Measurements from ENCODE around the gene CRYGS.
"Not testable (repeated sequence)": the region's sequence is repeated elsewhere in the genome, so short reads cannot be mapped to it uniquely, and the experiment has no call there.

The CRYGS gene

GRCh38 chr3:186544281-186544680 lies at the start of gene CRYGS:
Gene CRYGS (minus strand): TSS chr3:186544380. CDS start chr3:186544326, 54 bp downstream.
- DNase-seq: no peak

DNA sequence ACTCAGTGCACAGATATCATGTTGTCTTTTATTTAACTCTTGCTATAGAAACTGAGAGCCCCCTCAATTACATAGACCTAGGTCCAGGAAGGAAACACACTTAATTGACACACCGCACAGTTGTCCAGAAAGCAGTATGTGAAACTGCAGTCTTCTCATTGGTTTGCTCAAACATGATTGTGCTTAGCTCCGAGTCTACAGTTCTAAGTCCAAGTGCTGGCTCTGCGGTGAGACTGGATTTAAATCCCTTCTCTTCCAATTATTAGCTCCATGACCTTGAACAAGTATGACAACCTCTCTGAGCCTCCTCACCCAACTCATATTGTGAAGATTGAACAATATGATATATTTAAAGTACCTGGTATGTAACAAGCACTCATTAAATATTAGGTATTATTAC lies 49.7 kb upstream of the CRYGS start:
- DNase-seq: no peak

DNA sequence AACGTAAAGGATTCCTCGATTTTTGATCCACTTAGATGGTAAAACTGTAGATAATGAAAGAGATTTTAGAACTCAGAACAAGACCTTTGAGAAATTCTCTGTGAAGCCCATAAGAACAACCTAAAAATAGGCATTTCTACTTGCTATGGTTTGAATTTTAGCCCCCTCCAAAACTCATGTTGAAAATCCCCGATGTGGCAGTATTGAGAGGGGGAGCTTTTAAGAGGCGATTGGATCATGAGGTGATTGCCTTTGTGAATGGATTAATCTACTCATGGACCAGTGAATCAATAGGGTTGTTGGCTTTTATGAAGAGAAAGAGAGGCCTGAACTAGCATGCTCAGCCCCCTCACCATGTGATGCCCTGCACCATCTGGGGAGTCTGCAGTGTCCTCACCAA lies 48.5 kb upstream of the CRYGS start:
- DNase-seq: no peak

DNA sequence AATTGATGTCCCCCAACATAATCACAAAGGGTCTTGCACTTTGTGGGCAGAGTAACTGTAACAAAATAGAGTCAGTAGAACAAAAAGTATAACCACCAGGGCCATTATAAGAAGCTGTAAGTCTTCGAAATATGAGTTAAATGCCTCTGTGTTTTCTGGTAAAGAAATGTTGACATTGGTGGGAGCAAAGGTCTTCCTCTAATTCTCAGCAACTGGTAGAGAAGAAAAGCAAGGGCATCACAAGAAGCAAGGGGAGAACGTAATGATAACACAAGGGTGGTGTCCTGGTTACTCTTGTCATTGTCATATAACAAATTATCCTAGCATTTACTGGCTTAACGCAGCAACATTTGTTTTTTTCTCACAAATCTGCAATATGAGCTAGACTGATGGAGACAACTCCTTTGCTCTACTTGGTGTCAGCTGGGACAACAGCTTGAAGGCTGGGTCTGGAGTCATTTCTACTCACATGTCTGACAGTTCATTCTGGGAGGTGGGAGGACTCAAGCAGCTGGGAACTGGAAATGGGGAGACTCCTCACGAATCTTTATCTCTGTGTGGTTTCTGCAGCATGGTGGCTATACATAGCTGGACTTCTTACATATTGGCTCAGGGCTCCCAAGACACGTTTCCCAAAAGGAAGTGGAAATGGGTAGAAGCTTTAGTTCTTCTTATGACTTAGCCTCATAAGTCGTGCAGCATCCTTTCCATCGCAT lies 46.6 kb upstream of the CRYGS start:
- no peak for DNase-seq

GRCh38 chr3:186589856-186590579 lies 45.8 kb upstream of the CRYGS start:
- no peak for DNase-seq

GRCh38 chr3:186589121-186589520 lies 44.9 kb upstream of the CRYGS start:
- no peak for DNase-seq

DNA sequence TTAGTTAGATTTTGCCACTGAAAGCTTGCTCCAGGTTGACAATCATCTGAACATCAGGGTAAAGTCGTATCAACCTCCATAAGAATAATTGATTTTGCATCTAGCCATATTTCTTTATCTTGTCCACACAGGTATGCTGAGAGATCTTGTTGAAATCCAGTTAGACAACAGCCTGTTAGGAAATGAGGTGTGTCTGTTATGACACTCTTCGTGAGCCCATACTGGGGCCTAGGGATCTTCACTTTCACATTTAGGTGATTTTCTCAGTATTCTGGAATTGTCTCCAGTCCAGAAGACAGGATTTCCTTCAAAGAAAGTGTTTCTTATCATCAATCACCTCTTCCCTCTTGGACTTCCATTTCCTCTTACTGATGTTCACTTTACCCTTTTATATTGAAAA lies 44.5 kb upstream of the CRYGS start:
- no peak for DNase-seq

DNA sequence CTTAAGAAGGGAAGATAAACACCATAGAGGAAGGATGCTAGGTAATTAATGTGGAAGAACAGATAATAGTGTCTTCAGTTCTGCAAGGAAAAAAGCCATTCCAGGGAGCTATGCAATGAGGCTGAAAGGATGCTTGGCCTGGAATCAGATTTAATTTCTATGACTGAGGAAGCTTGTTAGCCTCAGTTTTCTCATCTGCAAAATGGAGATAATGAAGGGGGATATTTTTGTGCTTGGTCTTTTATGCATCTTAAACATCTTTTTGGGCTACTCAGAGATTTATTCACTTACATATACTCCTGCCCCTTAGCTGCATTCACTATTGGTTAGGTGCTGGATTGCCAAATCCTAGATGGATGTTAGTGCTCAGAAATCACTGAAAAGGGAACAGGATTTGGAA lies 43.0 kb upstream of the CRYGS start:
- no peak for DNase-seq

DNA sequence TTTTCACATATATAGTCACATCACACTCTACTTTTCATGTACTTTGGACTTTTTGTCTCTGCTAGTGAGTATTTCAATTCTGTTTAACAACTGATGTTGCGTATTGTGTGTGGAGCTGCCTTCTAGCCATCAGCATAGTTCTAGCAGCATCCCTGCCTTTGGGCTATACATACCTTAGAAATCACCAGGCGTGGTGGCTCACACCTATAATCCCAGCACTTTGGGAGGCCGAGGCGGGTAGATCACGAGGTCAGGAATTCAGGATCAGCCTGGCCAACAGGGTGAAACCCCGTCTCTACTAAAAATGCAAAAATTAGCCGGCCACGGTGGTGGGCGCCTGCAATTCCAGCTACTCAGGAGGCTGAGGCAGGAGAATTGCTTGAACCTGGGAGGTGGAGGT lies 42.1 kb upstream of the CRYGS start:
- DNase-seq: not testable (repeated sequence)

DNA sequence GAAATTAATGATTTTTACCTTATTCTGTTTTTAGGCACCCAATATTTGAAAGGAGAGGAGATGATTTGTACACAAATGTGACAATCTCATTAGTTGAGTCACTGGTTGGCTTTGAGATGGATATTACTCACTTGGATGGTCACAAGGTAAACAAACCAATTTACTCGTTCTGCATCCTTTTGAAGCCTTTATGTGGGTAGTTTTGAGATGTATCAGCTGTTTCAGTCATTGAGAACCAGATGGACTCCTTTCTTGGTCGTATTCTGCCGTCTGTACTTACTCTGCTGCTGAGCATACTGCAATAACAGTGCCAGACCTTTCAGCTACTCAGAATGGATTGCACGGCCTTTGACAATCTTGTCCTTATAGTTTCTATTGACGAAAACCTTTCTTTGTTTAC lies 39.7 kb upstream of the CRYGS start:
- DNase-seq: no peak

- DNase-seq: no peak
Measured at GRCh38 chr3:186582541-186582940, 38.4 kb upstream of the CRYGS start.

DNA sequence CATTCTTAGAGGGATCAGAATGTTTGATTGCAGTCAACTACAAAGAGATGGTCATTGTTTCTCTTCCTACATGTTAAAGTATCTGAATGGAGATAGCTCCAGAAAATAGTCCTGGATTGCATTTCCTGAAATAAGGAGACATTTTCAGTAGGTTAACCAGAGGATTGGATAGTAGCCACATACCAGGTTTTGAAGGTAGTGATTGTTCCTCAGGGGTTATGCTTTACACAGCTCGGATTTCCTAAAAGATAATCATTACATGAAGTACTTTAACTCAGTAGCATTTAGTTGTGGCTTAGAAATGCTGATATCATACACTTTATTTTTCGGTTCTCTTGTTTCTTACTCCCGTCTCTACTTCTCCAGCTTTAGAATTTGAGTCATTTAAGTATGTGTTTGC lies 36.6 kb upstream of the CRYGS start:
- DNase-seq: no peak

- DNase-seq: no peak
Measured at GRCh38 chr3:186577521-186577920, 33.3 kb upstream of the CRYGS start.

- no peak for DNase-seq
Measured at GRCh38 chr3:186571644-186572013, 27.4 kb upstream of the CRYGS start.

GRCh38 chr3:186570941-186571643 lies 26.9 kb upstream of the CRYGS start:
- no peak for DNase-seq

GRCh38 chr3:186570096-186570940 lies 26.1 kb upstream of the CRYGS start, which contains the start of gene DNAJB11:
Gene DNAJB11 (plus strand): TSS chr3:186570720. CDS start chr3:186570898, 178 bp downstream.
- DNase-seq: peak; percentile 99

DNA sequence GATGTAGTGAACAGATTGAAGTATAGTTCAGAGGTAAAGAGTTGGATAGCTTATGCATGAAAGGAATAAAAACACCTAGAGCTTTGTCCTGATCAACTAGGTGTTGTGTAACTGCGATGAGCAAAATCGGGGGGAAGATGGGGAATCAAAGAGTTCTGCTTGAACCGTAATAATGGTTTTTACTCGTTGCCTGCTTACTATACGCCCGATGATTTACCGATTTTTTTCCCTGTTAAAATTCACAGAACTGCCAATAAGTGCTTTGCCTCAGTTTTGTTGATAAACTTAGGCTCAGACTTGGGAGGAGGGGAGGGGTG lies 25.6 kb upstream of the CRYGS start:
- no peak for DNase-seq

DNA sequence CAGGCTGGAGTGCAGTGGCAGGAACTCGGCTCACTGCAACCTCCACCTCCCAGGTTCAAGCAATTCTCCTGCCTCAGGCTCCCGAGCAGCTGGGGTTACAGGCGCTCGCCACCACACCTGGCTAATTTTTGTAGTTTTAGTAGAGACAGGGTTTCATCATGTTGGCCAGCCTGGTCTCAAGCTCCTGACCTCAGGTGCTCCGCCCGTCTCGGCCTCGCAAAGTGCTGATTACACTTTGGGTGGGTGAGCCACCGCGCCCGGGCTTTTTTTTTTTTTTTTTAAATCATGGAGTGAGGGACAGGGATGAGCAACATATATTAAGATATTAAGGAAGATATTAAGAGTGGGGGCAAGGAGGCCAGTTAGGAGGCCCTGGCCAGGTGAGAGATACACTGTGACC lies 25.2 kb upstream of the CRYGS start:
- not testable (repeated sequence) for DNase-seq

GRCh38 chr3:186567072-186567921 lies 23.1 kb upstream of the CRYGS start, which contains the start of gene TBCCD1:
Gene TBCCD1 (minus strand): TSS chr3:186567339. CDS start chr3:186564329, 3,010 bp downstream.
- peak; percentile 95 for DNase-seq

GRCh38 chr3:186566772-186567071 lies 22.5 kb upstream of the CRYGS start:
- no peak for DNase-seq

- no peak for DNase-seq
Measured at GRCh38 chr3:186564586-186564985, 20.4 kb upstream of the CRYGS start.

- DNase-seq: no peak
Measured at GRCh38 chr3:186552408-186553031, 8.3 kb upstream of the CRYGS start.

All from left hindlimb (tissue), 1 donor.